Ovary (tissue), 9 donors: ENCODE results near the gene SYNDIG1. TPM values are rescaled to one million over a fixed set of nuclear protein-coding genes. Genes with fewer than 3 reads are reported as not detected.

Experiments
- DNase-seq, 5 donors: peaks; one replicate each; pipeline ENCODE4 v3.0.0-alpha.2; 2019 to 2020
- H3K27ac ChIP-seq, 2 donors: fragments of 200-600 bp; one replicate each; pipeline versions ENCODE4 v1.5.1 to v1.8.0; 2019 to 2022
- H3K27me3 ChIP-seq: fragments of 200-600 bp; one replicate; pipeline ENCODE4 v1.8.0; 2022
- H3K36me3 ChIP-seq: fragments of 200-600 bp; sonication (generic); one replicate; pipeline ENCODE4 v1.5.1; 2019
- H3K4me1 ChIP-seq: one replicate; pipeline ENCODE4 v1.8.1; 2013; ENCODE audit warnings: mild to moderate bottlenecking, moderate library complexity; ENCODE audit not compliant: insufficient read depth
- H3K4me3 ChIP-seq: fragments of 200-600 bp; sonication (generic); one replicate; pipeline ENCODE4 v1.5.1; 2017
- H3K9me3 ChIP-seq, 2 donors: fragments of 200-600 bp in 1 of 2; sonication (generic) in 1 of 2; one replicate each; pipeline versions ENCODE4 v1.5.1 to v1.8.1; 2013 to 2019; ENCODE audit warnings: mild to moderate bottlenecking in 1 of 2, moderate library complexity in 1 of 2
- EP300 ChIP-seq: sonication (generic); formaldehyde crosslinking; IDR thresholded peaks from one replicate; pipeline ENCODE4 v1.6.1; 2017; ENCODE audit warnings: antibody characterized with exemption
- POLR2A ChIP-seq: fragments of 450-650 bp; IDR thresholded peaks from one replicate; pipeline ENCODE4 v1.6.1; 2017; ENCODE audit warnings: antibody characterized with exemption, mild to moderate bottlenecking, moderate library complexity
- WGBS, 3 donors: extraction: QIAGEN DNeasy Blood & Tissue Kit in 1 of 3; methylation state at CpG; one replicate each; pipeline versions ENCODE4 v1.1.5 to v1.1.7; 2013 to 2017; 5-methylcytosine and 5-hydroxymethylcytosine counted together
- intact Hi-C, 4 donors: fragments of 100-400 bp; cut with DNase I; formaldehyde crosslinking; loops; one replicate each; pipeline versions ENCODE4 v1.11.0 to v1.15.1; 2022 to 2023
- polyA plus RNA-seq, 2 donors: library from polyadenylated mRNA; stranded (reverse); fragments of 200-250 nt in 1 of 2; fragments of 350-450 nt in 1 of 2; fragmentation: Illumina TruSeq in 1 of 2; extraction: RNeasy Lipid Tissue Mini Kit (QIAGEN cat#74804) in 1 of 2; gene quantifications; one replicate each; pipeline ENCODE4 v1.2.3, GENCODE V29; 2013 to 2014
- total RNA-seq, 7 donors: library from RNA; depleted of rRNA in 2 of 7; stranded (reverse); fragments of >200 nt in 2 of 7; fragmentation: NEBNext Ultra II Directional in 3 of 7; extraction: Animal tissue kit (Norgen Biotek cat#: 25700) in 3 of 7; gene quantifications; one replicate each; pipeline versions ENCODE4 v1.1.0 to v1.2.4, GENCODE V29; 2016 to 2023
- TF ChIP-seq, protein P1 (sequence below), 3 donors: fragments of 450-650 bp in 2 of 3; fragments of 200-600 bp in 1 of 3; IDR thresholded peaks; one replicate each; pipeline versions ENCODE4 v1.5.1 to v1.8.0; 2016 to 2022; ENCODE audit warnings: antibody characterized with exemption in 3 of 3, mild to moderate bottlenecking in 1 of 3
- donor health status: DM: no; HTN: no; CAD: no; lungs with moderate emphysema.
- donor health status: DM: no; HTN: no; CAD: no.
- donor health status: Bipolar disorder and iron deficiency.
- donor health status: DM: yes; HTN: yes; CAD: no.
- donor health status: DM: no; HTN: no; CAD: no.
- donor health status: DM: yes; HTN: yes; CAD: no.

Gene SYNDIG1
- total and polyA plus RNA-seq, 9 donors, result 0.10 to 6.8 (median 1.1) TPM; not detected in 1

GRCh38 chr20:24445510-24446170 is 23.8 kb upstream of the SYNDIG1 start:
- H3K4me3 ChIP-seq, result no peak overlapping the region
- intact Hi-C loops, result no loop called here
- 64 to 76% (median 73%) methylated on average over 11 of the region's 11 CpGs for WGBS, 3 donors
- DNase-seq, result no peak
- H3K27ac ChIP-seq, result no peak overlapping the region
- no peak for TF ChIP-seq POLR2A
- TF ChIP-seq EP300, result no peak
- TF ChIP-seq, protein P1, sequence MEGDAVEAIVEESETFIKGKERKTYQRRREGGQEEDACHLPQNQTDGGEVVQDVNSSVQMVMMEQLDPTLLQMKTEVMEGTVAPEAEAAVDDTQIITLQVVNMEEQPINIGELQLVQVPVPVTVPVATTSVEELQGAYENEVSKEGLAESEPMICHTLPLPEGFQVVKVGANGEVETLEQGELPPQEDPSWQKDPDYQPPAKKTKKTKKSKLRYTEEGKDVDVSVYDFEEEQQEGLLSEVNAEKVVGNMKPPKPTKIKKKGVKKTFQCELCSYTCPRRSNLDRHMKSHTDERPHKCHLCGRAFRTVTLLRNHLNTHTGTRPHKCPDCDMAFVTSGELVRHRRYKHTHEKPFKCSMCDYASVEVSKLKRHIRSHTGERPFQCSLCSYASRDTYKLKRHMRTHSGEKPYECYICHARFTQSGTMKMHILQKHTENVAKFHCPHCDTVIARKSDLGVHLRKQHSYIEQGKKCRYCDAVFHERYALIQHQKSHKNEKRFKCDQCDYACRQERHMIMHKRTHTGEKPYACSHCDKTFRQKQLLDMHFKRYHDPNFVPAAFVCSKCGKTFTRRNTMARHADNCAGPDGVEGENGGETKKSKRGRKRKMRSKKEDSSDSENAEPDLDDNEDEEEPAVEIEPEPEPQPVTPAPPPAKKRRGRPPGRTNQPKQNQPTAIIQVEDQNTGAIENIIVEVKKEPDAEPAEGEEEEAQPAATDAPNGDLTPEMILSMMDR (IDR thresholded peaks at IDR 0.05), result no peak
- H3K36me3 ChIP-seq, result no peaks in the 10 kb centered on the region
- no peaks in the 10 kb centered on the region for H3K4me1 ChIP-seq
- no peaks in the 10 kb centered on the region for H3K27me3 ChIP-seq
- H3K9me3 ChIP-seq, result no peaks in the 10 kb centered on the region

DNA sequence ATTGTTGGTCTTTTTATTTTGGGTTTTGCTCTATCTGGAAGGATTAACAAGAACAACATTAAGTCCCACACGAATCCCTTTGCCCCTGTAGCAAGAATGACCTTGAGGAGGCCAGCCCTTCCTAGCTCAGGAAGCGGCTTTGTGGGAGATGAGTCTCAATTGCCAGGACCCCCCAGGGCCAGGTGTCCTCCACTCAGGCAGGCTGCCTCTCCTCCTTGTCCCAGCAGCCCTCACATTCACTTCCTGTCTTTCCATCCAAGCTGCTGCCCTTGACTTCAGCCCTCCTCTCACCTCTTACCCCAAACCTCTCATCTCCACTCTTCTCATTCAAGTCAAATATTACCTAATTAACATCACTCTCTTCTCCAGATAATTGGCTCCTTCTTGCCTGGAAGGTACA is 22.6 kb upstream of the SYNDIG1 start:
- WGBS, 3 donors, result 10 to 42% (median 12%) methylated on average over 2 of the region's 2 CpGs
- Histone ChIP-seq H3K4me3 (no peak overlapping the region), H3K9me3 (no peaks in the 10 kb centered on the region), H3K27me3 (no peaks in the 10 kb centered on the region), H3K36me3 (no peaks in the 10 kb centered on the region), H3K4me1 (no peaks in the 10 kb centered on the region), H3K27ac (no peak overlapping the region)
- intact Hi-C loops, result no loop called here
- no peak for DNase-seq
- TF ChIP-seq POLR2A, result no peak
- TF ChIP-seq, protein P1 (IDR thresholded peaks at IDR 0.05), result no peak
- no peak for TF ChIP-seq EP300

GRCh38 chr20:24448170-24448569 is 21.3 kb upstream of the SYNDIG1 start:
- intact Hi-C loops, result no loop called here
- no peak overlapping the region for H3K4me3 ChIP-seq
- no peaks in the 10 kb centered on the region for H3K9me3 ChIP-seq
- H3K27me3 ChIP-seq, result no peaks in the 10 kb centered on the region
- no peak overlapping the region for H3K27ac ChIP-seq
- TF ChIP-seq POLR2A, result no peak
- TF ChIP-seq, protein P1 (IDR thresholded peaks at IDR 0.05), result no peak
- TF ChIP-seq EP300, result no peak
- no peaks in the 10 kb centered on the region for H3K36me3 ChIP-seq
- H3K4me1 ChIP-seq, result no peaks in the 10 kb centered on the region
- 84 to 93% (median 91%) methylated on average over 7 of the region's 7 CpGs for WGBS, 3 donors
- no peak for DNase-seq

GRCh38 chr20:24449026-24449720 is 20.3 kb upstream of the SYNDIG1 start:
- H3K4me3 ChIP-seq, result no peak overlapping the region
- H3K4me1 ChIP-seq, result no peaks in the 10 kb centered on the region
- no peaks in the 10 kb centered on the region for H3K36me3 ChIP-seq
- H3K9me3 ChIP-seq, result no peaks in the 10 kb centered on the region
- intact Hi-C loops, result no loop called here
- no peak for DNase-seq
- WGBS, 3 donors, result 72 to 88% (median 85%) methylated on average over 9 of the region's 9 CpGs
- H3K27me3 ChIP-seq, result no peaks in the 10 kb centered on the region
- no peak overlapping the region for H3K27ac ChIP-seq
- TF ChIP-seq POLR2A, result no peak
- TF ChIP-seq EP300, result no peak
- TF ChIP-seq, protein P1 (IDR thresholded peaks at IDR 0.05), result no peak
